ENCODE results near the gene STIMATE. TPM values are rescaled to one million over a fixed set of nuclear protein-coding genes. Genes with fewer than 3 reads are reported as not detected.

The STIMATE gene
- total RNA-seq, 2 donors from 2014 or later: 34.4 to 40.8 TPM

DNA sequence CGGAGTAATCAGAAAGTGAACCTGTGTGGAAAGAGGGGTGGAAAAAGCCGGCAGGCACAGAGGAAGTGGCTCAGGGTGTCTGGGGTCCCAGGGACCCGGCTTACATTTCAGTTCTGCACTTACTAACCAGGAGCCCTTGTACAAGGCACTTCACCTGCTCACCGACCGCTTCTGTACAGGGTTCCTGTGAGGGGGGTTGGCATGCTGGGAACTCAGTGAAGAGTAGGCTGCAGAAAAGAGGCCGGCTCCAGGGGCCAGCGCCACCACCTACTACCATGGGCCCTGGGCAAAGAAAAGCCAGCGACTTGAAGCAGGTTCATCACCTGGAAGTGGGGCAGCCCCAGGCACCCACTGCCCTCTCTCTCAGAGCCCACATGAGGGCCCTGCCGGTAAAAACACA is 6.2 kb downstream of the STIMATE start:
- ATAC-seq (replicated peaks in 1 of 2): peak; percentile 49 to 72
- no peaks in the 10 kb centered on the region for H3K9me3 Mint-ChIP-seq
- H3K4me3 Mint-ChIP-seq: peak overlapping the region; percentile 73 to 95
- DNase-seq: peak; percentile 36 to 69
- H3K4me1 Mint-ChIP-seq (ENCODE audit: low read depth): peaks cover 65% of the 10 kb centered on the region
- peak overlapping the region; percentile 80 for H3K27ac Mint-ChIP-seq
- no peaks in the 10 kb centered on the region for H3K27me3 Mint-ChIP-seq (ENCODE audit: low read depth)
- H3K36me3 Mint-ChIP-seq (ENCODE audit: insufficient read depth in 2 of 2): peaks cover 2% of the 10 kb centered on the region in 2 donors

GRCh38 chr3:52890735-52891134 is 6.6 kb downstream of the STIMATE start:
- H3K9me3 Mint-ChIP-seq: no peaks in the 10 kb centered on the region
- peaks cover 60% of the 10 kb centered on the region for H3K4me1 Mint-ChIP-seq (ENCODE audit: low read depth)
- ATAC-seq (replicated peaks in 1 of 2) (peak; percentile 40 to 53), DNase-seq (peak; percentile 49 to 69)
- peaks cover 3 to 5% of the 10 kb centered on the region in 2 donors for H3K36me3 Mint-ChIP-seq (ENCODE audit: insufficient read depth in 2 of 2)
- no peak overlapping the region for H3K27ac Mint-ChIP-seq
- no peaks in the 10 kb centered on the region for H3K27me3 Mint-ChIP-seq (ENCODE audit: low read depth)
- peak overlapping the region; percentile 62 to 95 for H3K4me3 Mint-ChIP-seq

DNA sequence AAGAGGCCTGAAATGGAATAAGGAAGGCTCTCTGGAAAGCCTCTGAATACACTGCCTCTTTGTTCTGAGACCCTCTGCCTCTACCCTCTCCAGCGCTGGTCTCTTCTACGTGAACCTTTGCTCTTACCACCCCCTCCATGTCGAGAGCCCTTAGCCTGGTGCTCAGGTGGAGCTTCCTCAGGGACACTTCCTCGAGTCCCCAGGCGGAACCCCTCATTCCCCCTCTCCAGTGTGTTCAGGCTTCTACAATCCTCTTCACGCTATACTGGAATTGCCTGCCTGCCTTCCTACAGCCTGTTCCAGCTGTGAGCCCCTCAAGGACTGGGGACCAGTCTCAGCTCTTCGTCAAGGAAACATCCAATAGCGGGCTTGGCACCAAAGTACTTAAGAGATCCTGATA is 7.4 kb downstream of the STIMATE start:
- peaks cover 52% of the 10 kb centered on the region for H3K4me1 Mint-ChIP-seq (ENCODE audit: low read depth)
- no peaks in the 10 kb centered on the region for H3K27me3 Mint-ChIP-seq (ENCODE audit: low read depth)
- no peaks in the 10 kb centered on the region for H3K9me3 Mint-ChIP-seq
- DNase-seq: no peak
- no peak overlapping the region for H3K27ac Mint-ChIP-seq
- ATAC-seq (replicated peaks in 1 of 2): no peak
- H3K4me3 Mint-ChIP-seq: no peak overlapping the region
- H3K36me3 Mint-ChIP-seq (ENCODE audit: insufficient read depth in 2 of 2): peaks cover 7 to 11% of the 10 kb centered on the region in 2 donors

GRCh38 chr3:52887166-52887565 is 10.2 kb downstream of the STIMATE start:
- no peaks in the 10 kb centered on the region for H3K27me3 Mint-ChIP-seq (ENCODE audit: low read depth)
- peaks cover 36% of the 10 kb centered on the region for H3K4me1 Mint-ChIP-seq (ENCODE audit: low read depth)
- ATAC-seq (replicated peaks in 1 of 2): no peak
- DNase-seq: no peak
- H3K36me3 Mint-ChIP-seq (ENCODE audit: insufficient read depth in 2 of 2): peaks cover 7 to 13% of the 10 kb centered on the region in 2 donors
- no peak overlapping the region for H3K27ac Mint-ChIP-seq
- H3K4me3 Mint-ChIP-seq: no peak overlapping the region
- no peaks in the 10 kb centered on the region for H3K9me3 Mint-ChIP-seq

GRCh38 chr3:52886049-52886730 is 11.2 kb downstream of the STIMATE start:
- ATAC-seq (replicated peaks in 1 of 2): no peak
- Mint-ChIP-seq H3K4me3 (no peak overlapping the region), H3K4me1 (ENCODE audit: low read depth) (peaks cover 32% of the 10 kb centered on the region), H3K36me3 (ENCODE audit: insufficient read depth in 2 of 2) (peaks cover 7 to 13% of the 10 kb centered on the region in 2 donors), H3K9me3 (no peaks in the 10 kb centered on the region), H3K27me3 (ENCODE audit: low read depth) (no peaks in the 10 kb centered on the region), H3K27ac (no peak overlapping the region)
- DNase-seq: no peak

GRCh38 chr3:52882377-52882776 is 15.0 kb downstream of the STIMATE start:
- peaks cover 42% of the 10 kb centered on the region for H3K4me1 Mint-ChIP-seq (ENCODE audit: low read depth)
- no peaks in the 10 kb centered on the region for H3K27me3 Mint-ChIP-seq (ENCODE audit: low read depth)
- peaks cover 7 to 20% of the 10 kb centered on the region in 2 donors for H3K36me3 Mint-ChIP-seq (ENCODE audit: insufficient read depth in 2 of 2)
- no peaks in the 10 kb centered on the region for H3K9me3 Mint-ChIP-seq
- H3K27ac Mint-ChIP-seq: no peak overlapping the region
- ATAC-seq (replicated peaks in 1 of 2) (no peak), DNase-seq (no peak)
- no peak overlapping the region for H3K4me3 Mint-ChIP-seq

DNA sequence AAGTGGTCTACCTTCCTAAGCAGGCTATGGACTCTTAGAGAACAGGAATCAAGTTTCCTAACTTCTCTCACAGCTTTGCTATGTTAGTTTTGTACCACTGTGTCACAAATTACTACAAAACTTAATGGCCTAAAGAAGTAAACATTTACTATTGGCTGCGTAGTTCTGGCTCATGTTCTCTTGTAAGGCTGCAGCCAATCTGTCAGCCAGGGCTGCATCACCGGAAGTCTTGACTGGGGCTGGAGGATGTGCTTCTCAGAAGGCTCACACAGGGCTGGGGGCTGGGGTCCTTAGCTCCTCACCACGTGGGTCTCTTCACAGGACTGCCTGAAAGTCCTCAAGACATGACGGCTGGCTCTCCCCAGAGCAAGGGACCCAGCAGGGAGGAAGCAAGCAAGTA is 15.5 kb downstream of the STIMATE start:
- DNase-seq: no peak
- Mint-ChIP-seq H3K27me3 (ENCODE audit: low read depth) (no peaks in the 10 kb centered on the region), H3K9me3 (no peaks in the 10 kb centered on the region), H3K27ac (no peak overlapping the region), H3K36me3 (ENCODE audit: insufficient read depth in 2 of 2) (peaks cover 7 to 20% of the 10 kb centered on the region in 2 donors), H3K4me3 (no peak overlapping the region), H3K4me1 (ENCODE audit: low read depth) (peaks cover 42% of the 10 kb centered on the region)
- no peak for ATAC-seq (replicated peaks in 1 of 2)

- DNase-seq: no peak
- H3K4me1 Mint-ChIP-seq (ENCODE audit: low read depth): peaks cover 53% of the 10 kb centered on the region
- H3K27ac Mint-ChIP-seq: no peak overlapping the region
- peak; percentile 69 to 85 for ATAC-seq (replicated peaks in 1 of 2)
- no peaks in the 10 kb centered on the region for H3K9me3 Mint-ChIP-seq
- peak overlapping the region; percentile 12 to 25 for H3K4me3 Mint-ChIP-seq
- no peaks in the 10 kb centered on the region for H3K27me3 Mint-ChIP-seq (ENCODE audit: low read depth)
- H3K36me3 Mint-ChIP-seq (ENCODE audit: insufficient read depth in 2 of 2): peaks cover 4 to 15% of the 10 kb centered on the region in 2 donors
Measured at GRCh38 chr3:52880474-52880873, 16.9 kb downstream of the STIMATE start.

GRCh38 chr3:52880047-52880446 is 17.3 kb downstream of the STIMATE start:
- H3K9me3 Mint-ChIP-seq: no peaks in the 10 kb centered on the region
- DNase-seq (no peak), ATAC-seq (replicated peaks in 1 of 2) (peak; percentile 16 to 18)
- H3K4me1 Mint-ChIP-seq (ENCODE audit: low read depth): peaks cover 57% of the 10 kb centered on the region
- H3K27me3 Mint-ChIP-seq (ENCODE audit: low read depth): no peaks in the 10 kb centered on the region
- no peak overlapping the region for H3K27ac Mint-ChIP-seq
- peak overlapping the region in 1 of 2 donors; percentile 25 for H3K4me3 Mint-ChIP-seq
- peaks cover 1 to 10% of the 10 kb centered on the region in 2 donors for H3K36me3 Mint-ChIP-seq (ENCODE audit: insufficient read depth in 2 of 2)

- H3K27me3 Mint-ChIP-seq (ENCODE audit: low read depth): no peaks in the 10 kb centered on the region
- no peak for ATAC-seq (replicated peaks in 1 of 2)
- H3K4me3 Mint-ChIP-seq: no peak overlapping the region
- no peaks in the 10 kb centered on the region for H3K9me3 Mint-ChIP-seq
- H3K27ac Mint-ChIP-seq: no peak overlapping the region
- H3K36me3 Mint-ChIP-seq (ENCODE audit: insufficient read depth in 2 of 2): peaks cover 0 to 8% of the 10 kb centered on the region in 2 donors
- DNase-seq: no peak
- peaks cover 61% of the 10 kb centered on the region for H3K4me1 Mint-ChIP-seq (ENCODE audit: low read depth)
Measured at GRCh38 chr3:52879581-52879980, 17.8 kb downstream of the STIMATE start.

GRCh38 chr3:52879090-52879489 is 18.3 kb downstream of the STIMATE start:
- no peak overlapping the region for H3K27ac Mint-ChIP-seq
- peaks cover 62% of the 10 kb centered on the region for H3K4me1 Mint-ChIP-seq (ENCODE audit: low read depth)
- H3K9me3 Mint-ChIP-seq: no peaks in the 10 kb centered on the region
- ATAC-seq (replicated peaks in 1 of 2) (no peak), DNase-seq (no peak)
- H3K4me3 Mint-ChIP-seq: no peak overlapping the region
- peaks cover 0 to 8% of the 10 kb centered on the region in 2 donors for H3K36me3 Mint-ChIP-seq (ENCODE audit: insufficient read depth in 2 of 2)
- no peaks in the 10 kb centered on the region for H3K27me3 Mint-ChIP-seq (ENCODE audit: low read depth)

GRCh38 chr3:52877085-52877484 is 20.3 kb downstream of the STIMATE start:
- no peak overlapping the region for H3K27ac Mint-ChIP-seq
- ATAC-seq (replicated peaks in 1 of 2): no peak
- H3K36me3 Mint-ChIP-seq (ENCODE audit: insufficient read depth in 2 of 2): peaks cover 0 to 8% of the 10 kb centered on the region in 2 donors
- no peaks in the 10 kb centered on the region for H3K9me3 Mint-ChIP-seq
- H3K4me1 Mint-ChIP-seq (ENCODE audit: low read depth): peaks cover 62% of the 10 kb centered on the region
- H3K27me3 Mint-ChIP-seq (ENCODE audit: low read depth): no peaks in the 10 kb centered on the region
- no peak overlapping the region for H3K4me3 Mint-ChIP-seq
- DNase-seq: no peak

DNA sequence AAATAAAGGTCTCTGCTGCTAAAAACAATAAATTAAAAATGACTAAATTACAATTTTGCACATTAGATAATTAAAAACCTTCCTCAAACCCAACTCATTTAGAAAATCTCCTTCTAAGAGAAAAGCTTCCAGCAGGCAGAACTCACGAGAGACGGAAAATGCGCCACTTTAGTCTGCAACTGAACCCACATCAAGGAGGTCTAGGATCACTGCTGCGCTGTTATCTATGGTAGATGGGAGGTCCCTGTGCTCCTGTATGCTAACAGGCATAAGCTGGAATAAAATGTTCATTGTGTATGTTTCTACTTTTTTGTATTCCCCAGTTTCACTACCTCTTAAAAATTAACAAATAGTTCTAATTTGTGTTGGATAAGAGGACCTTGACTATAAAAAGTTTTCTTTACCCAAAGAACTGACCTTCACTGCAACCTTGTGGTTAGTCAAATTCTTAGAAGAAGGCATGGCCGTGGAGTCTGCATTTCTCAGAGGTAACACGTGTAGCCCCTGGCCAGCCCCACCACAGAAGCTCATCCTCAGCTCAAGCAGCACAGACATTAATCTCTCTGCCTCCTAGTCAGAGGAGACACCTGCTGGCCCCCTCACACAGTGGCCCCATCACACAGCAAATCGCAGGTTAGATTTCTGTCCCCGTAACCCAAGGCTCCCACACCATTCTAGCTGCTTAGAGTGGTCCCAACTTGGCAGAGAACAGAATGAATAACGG is 22.3 kb downstream of the STIMATE start:
- ATAC-seq (replicated peaks in 1 of 2) (no peak), DNase-seq (no peak)
- Mint-ChIP-seq H3K36me3 (ENCODE audit: insufficient read depth in 2 of 2) (peaks cover 0 to 8% of the 10 kb centered on the region in 2 donors), H3K27me3 (ENCODE audit: low read depth) (no peaks in the 10 kb centered on the region), H3K27ac (peak overlapping the region; percentile 54), H3K9me3 (no peaks in the 10 kb centered on the region), H3K4me1 (ENCODE audit: low read depth) (peaks cover 60% of the 10 kb centered on the region), H3K4me3 (peak overlapping the region; percentile 39 to 56)
